Measurements from ENCODE around the gene ZNF576.
"Not testable (repeated sequence)": the region's sequence is repeated elsewhere in the genome, so short reads cannot be mapped to it uniquely, and the experiment has no call there.

The ZNF576 gene

GRCh38 chr19:43628646-43629326 is 32.4 kb downstream of the ZNF576 start:
- no peak for DNase-seq

GRCh38 chr19:43631491-43631890 is 35.1 kb downstream of the ZNF576 start:
- DNase-seq, result no peak

GRCh38 chr19:43633520-43633919 is 37.1 kb downstream of the ZNF576 start:
- no peak for DNase-seq

GRCh38 chr19:43634068-43634467 is 37.7 kb downstream of the ZNF576 start:
- no peak for DNase-seq

- no peak for DNase-seq
Observed at GRCh38 chr19:43634506-43634871, 38.1 kb downstream of the ZNF576 start.

- DNase-seq, result no peak
Observed at GRCh38 chr19:43634872-43635560, 38.6 kb downstream of the ZNF576 start.

GRCh38 chr19:43635561-43635940 is 39.2 kb downstream of the ZNF576 start:
- not testable (repeated sequence) for DNase-seq

GRCh38 chr19:43636121-43636683 is 39.8 kb downstream of the ZNF576 start:
- DNase-seq, result no peak

GRCh38 chr19:43638214-43638994 is 42.0 kb downstream of the ZNF576 start:
- DNase-seq, result no peak

- DNase-seq, result no peak
Observed at GRCh38 chr19:43638995-43639518, 42.7 kb downstream of the ZNF576 start.

- DNase-seq, result peak in 1 of 2 experiments; percentile 32
Observed at GRCh38 chr19:43639519-43640423, 43.4 kb downstream of the ZNF576 start, which contains the start of gene CADM4. Gene CADM4 (minus strand): TSS chr19:43639850. CDS start chr19:43639790, 60 bp downstream.

GRCh38 chr19:43640424-43640757 is 44.0 kb downstream of the ZNF576 start:
- DNase-seq, result no peak

- DNase-seq, result no peak
Observed at GRCh38 chr19:43641333-43641732, 44.9 kb downstream of the ZNF576 start.

- no peak for DNase-seq
Observed at GRCh38 chr19:43642531-43642930, 46.1 kb downstream of the ZNF576 start.

- no peak for DNase-seq
Observed at GRCh38 chr19:43643326-43643725, 46.9 kb downstream of the ZNF576 start.

- DNase-seq, result no peak
Observed at GRCh38 chr19:43644181-43644580, 47.8 kb downstream of the ZNF576 start.

- no peak for DNase-seq
Observed at GRCh38 chr19:43648633-43649032, 52.2 kb downstream of the ZNF576 start.

- no peak for DNase-seq
Observed at GRCh38 chr19:43649514-43649913, 53.1 kb downstream of the ZNF576 start.

- not testable (repeated sequence) for DNase-seq
Observed at GRCh38 chr19:43650276-43650675, 53.9 kb downstream of the ZNF576 start.
